HUES48 (cell line): Measurements from ENCODE around the gene ISM1.

ENCODE experiments used
- H3K27ac ChIP-seq: one replicate; pipeline ENCODE4 v1.7.0; 2013; ENCODE audit warnings: low read depth, low read length, inconsistent platforms
- H3K27me3 ChIP-seq: 2 replicates; pipeline ENCODE4 v1.6.1; 2013; ENCODE audit warnings: mild to moderate bottlenecking, low read length; ENCODE audit not compliant: control insufficient read depth, insufficient read depth
- H3K36me3 ChIP-seq: 2 replicates; pipeline ENCODE4 v1.6.1; 2013; ENCODE audit warnings: low read length; ENCODE audit not compliant: control insufficient read depth, insufficient read depth
- H3K4me1 ChIP-seq: 2 replicates; pipeline ENCODE4 v1.6.1; 2013; ENCODE audit warnings: mild to moderate bottlenecking, low read length; ENCODE audit not compliant: control insufficient read depth, insufficient read depth
- H3K4me3 ChIP-seq: 2 replicates; pipeline ENCODE4 v1.5.1; 2013; ENCODE audit warnings: mild to moderate bottlenecking, low read depth, low read length
- H3K9ac ChIP-seq: 2 replicates; pipeline ENCODE4 v1.6.1; 2013; ENCODE audit warnings: mild to moderate bottlenecking, low read depth, low read length, moderate library complexity
- H3K9me3 ChIP-seq: 2 replicates; pipeline ENCODE4 v1.6.1; 2013; ENCODE audit warnings: low read length; ENCODE audit not compliant: control insufficient read depth, insufficient read depth

The ISM1 gene

DNA sequence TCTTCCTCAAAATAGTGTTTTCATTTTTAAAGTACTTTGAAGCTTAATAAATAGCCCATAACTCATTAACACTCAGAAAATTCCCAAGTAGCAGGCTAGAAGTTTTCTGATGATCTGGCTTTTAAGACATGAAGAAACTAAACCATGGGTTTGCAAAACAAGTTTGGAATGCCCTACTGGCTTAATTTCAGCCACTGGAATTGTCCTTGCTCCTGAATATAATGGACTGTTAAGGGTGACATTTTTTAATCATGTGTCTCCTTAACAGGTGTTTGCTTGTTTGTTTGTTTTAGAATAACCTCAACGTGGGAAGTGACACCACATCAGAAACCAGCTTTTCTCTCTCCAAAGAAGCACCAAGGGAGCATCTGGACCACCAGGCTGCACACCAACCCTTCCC lies 49.1 kb downstream of the ISM1 start:
- no peak overlapping the region for H3K9ac ChIP-seq
- no peak overlapping the region for H3K27ac ChIP-seq
- no peak overlapping the region for H3K4me3 ChIP-seq
- no peaks in the 10 kb centered on the region for H3K9me3 ChIP-seq
- 0 out of 2 replicates have a peak, but pooled peaks cover 10% of the 10 kb centered on the region for H3K4me1 ChIP-seq
- no peaks in the 10 kb centered on the region for H3K27me3 ChIP-seq
- no peaks in the 10 kb centered on the region for H3K36me3 ChIP-seq

DNA sequence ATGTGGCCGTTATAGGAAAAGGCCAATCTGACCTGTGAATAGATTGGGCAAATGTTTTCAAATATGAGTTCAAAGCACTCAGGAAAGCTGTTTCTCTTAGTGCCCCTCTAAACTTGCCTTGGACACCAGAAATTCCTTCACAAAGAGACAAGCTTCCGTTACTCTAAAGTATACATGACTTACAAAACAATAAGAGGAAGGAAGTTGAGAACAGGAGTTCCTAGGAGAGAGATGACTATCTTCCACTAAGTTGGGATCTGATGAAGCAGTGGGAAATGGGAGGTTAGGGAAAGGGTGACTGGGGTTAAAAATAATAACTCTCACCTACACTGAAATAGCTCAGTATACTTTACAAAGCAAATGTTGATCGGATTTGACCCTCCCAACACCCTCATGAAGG lies 50.0 kb downstream of the ISM1 start:
- H3K27me3 ChIP-seq = no peaks in the 10 kb centered on the region
- H3K4me1 ChIP-seq = 0 out of 2 replicates have a peak, but pooled peaks cover 10% of the 10 kb centered on the region
- H3K4me3 ChIP-seq = no peak overlapping the region
- no peaks in the 10 kb centered on the region for H3K9me3 ChIP-seq
- H3K27ac ChIP-seq = no peak overlapping the region
- H3K9ac ChIP-seq = no peak overlapping the region
- H3K36me3 ChIP-seq = no peaks in the 10 kb centered on the region

DNA sequence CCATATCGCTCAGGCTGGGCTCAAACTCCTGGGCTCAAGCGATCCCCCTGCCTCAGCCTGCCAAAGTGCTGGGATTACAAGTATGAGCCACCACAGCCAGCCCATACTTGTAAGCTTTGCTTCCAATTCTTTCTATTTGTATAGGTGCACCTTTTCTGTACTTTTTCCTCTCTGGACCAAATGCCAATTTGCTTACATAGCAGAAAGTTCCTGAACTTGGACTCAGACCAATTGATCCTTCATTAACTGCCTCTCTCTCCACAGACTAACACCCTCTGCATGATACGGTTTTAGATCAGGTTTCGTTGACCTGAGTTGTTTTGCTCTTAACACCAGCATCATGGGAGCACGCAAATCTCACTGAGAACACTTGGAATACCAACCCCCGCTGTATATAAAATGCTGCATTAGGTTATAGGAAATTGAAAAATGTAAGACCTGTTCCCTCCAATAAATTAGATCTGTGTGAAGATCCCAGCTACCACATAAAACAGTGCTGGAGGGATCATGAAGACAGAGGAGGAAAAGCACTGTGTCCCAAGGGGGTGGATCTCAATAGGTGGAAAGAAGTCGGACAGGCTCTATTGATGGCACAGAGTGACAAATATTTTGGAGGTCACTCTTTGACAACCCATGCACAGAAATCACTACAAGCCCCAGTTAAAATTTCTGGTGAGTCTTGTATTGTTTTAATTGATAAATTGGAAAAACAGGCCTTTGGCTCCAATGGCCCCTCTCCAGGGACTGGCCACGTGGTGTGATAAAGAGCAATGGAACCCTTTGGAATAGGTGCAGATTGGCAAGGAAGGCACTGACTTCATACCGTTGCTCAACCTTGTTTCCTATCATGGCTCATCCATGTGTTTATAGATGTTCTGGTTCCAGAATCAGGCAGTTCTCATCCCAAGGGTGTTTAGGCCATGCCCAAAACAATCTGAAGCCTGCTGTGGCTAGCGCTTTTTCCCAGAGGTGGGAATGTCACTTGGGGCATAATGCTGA lies 51.2 kb downstream of the ISM1 start:
- Histone ChIP-seq H3K27me3 (no peaks in the 10 kb centered on the region), H3K36me3 (no peaks in the 10 kb centered on the region), H3K4me1 (0 out of 2 replicates have a peak, but pooled peaks cover 10% of the 10 kb centered on the region), H3K4me3 (no peak overlapping the region), H3K9ac (no peak overlapping the region), H3K27ac (no peak overlapping the region), H3K9me3 (no peaks in the 10 kb centered on the region)

DNA sequence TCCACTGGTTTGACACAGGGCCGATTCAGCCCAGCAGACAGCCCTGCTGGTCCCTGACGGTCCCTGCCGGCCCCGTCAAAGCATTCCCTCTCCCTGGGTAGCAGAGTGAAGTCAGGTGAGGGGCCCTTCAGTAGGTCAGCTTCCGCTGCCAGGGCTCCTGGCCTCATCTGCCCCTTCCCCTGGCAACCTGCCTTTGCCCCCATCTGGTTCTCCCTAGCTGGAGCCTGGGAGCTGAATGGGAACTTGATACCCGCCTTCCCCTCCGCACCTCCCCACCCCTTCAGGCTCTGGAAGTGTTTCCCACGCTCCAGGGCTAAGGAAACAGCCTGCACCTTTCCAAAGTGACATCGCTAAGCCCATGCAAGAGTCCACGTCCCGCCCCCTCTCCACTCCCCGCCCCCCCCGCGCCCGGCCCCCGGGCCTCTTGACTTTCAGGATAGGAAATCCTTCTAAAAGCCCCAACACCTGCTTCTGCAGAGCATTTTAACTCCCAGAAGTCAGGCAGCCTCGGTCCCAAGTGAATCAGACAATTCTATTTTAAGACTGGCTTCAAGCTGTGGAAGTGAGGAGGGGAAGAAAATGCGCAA lies 53.3 kb downstream of the ISM1 start:
- H3K9ac ChIP-seq = no peak overlapping the region
- H3K36me3 ChIP-seq = no peaks in the 10 kb centered on the region
- 0 out of 2 replicates have a peak, but pooled peaks cover 10% of the 10 kb centered on the region for H3K4me1 ChIP-seq
- H3K27me3 ChIP-seq = no peaks in the 10 kb centered on the region
- no peaks in the 10 kb centered on the region for H3K9me3 ChIP-seq
- no peak overlapping the region for H3K27ac ChIP-seq
- no peak overlapping the region for H3K4me3 ChIP-seq

DNA sequence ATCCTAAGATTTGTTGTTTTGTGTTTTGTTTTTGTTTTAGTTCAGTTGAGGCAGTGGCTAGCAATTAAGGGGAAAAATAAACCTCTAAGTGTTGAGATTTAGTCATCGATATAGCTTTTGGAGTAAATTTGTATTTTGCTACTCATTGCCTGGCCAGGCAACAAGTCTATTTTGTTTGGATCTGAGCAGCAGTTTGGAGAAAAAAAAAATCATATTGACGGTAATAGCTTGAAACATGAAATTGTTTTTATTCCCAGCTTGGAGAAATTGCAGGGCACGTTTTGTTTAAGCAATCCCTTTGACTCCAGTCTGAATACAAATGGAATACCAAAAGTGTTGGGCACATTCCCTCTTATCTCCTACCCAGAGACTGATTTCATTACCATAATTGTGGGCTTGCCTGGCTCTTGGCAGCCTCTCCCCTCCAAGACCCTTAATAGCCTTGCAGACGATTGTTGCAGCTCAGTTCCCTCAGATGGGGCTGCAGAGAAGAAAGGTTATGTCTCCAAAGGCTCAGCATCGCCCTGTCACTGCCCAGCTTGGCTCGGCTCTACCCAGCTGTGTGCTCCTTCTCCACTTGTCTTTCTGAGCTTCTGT lies 56.0 kb downstream of the ISM1 start:
- no peaks in the 10 kb centered on the region for H3K27me3 ChIP-seq

DNA sequence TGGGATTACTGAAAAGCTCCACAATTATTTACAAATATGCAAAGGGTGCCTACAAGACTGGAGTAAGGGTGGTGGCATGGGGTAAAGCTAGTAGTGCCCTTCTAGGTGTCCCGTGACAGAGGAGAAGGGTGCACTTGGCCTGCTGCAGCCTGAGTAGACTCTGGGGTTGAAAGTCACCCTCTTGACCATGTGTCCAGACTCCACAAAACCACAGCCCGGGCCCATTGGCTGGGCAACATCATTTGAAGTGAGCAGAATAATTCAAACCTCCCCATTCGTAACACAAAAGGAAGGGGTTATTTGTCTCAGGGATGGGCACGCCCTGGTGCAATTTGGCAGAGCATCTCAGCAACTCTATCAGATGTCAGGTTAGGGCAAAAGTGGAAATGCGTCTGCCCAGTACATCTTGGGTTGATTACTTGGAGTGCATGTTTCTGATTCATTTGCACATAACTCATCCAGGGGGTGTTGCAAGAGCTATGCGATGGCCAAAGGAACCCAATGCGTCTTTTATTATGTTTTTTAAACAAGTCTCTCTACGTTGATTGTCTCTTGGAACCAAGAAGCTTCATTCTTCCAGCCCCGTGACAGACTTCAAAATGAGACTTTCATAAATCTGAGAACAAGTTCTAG lies 56.7 kb downstream of the ISM1 start:
- Histone ChIP-seq H3K9me3 (no peaks in the 10 kb centered on the region), H3K27me3 (no peaks in the 10 kb centered on the region), H3K27ac (no peak overlapping the region), H3K4me3 (no peak overlapping the region), H3K36me3 (no peaks in the 10 kb centered on the region), H3K4me1 (0 out of 2 replicates have a peak, but pooled peaks cover 10% of the 10 kb centered on the region), H3K9ac (no peak overlapping the region)

More for the DNA sequence above, 56.0 kb downstream of the ISM1 start:
- Histone ChIP-seq H3K36me3 (no peaks in the 10 kb centered on the region), H3K9me3 (no peaks in the 10 kb centered on the region), H3K4me3 (no peak overlapping the region), H3K4me1 (0 out of 2 replicates have a peak, but pooled peaks cover 10% of the 10 kb centered on the region), H3K27ac (no peak overlapping the region), H3K9ac (no peak overlapping the region)

DNA sequence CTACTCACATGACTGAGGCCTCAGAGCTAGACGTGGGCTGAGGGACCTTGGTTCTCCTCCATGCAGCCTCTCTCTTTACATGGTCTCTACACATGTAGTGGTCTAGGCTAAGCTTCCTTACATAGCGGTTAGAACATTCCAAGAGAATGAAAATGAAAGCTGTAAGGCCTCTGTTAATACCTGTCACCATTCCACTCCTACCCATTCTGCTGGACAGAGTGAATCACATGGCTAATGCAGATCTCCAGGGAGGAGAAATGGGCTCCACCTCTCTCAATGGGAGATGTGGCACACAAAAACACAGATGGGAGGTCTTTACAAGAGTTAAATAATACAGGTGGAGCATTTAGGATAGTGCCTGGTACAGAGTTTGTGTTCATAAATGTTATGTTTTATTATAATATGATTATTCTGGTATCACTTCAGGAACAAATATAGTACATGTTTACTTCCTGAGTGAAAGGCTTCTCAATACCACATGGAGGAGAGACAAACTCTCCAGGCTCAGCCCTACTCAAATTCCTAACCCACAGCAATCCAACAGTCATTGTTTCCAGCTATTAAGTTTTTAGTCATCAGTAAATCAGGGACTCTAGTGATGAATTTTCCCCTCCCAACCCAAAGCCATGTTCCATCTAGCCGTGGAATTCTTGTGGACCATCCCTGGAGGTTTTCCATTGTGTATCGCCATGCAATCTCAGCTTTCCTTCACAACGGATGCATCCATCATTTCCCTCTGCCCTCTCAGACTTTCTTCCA lies 57.9 kb downstream of the ISM1 start:
- Histone ChIP-seq H3K27ac (no peak overlapping the region), H3K4me1 (0 out of 2 replicates have a peak, but pooled peaks cover 9% of the 10 kb centered on the region), H3K27me3 (no peaks in the 10 kb centered on the region)

DNA sequence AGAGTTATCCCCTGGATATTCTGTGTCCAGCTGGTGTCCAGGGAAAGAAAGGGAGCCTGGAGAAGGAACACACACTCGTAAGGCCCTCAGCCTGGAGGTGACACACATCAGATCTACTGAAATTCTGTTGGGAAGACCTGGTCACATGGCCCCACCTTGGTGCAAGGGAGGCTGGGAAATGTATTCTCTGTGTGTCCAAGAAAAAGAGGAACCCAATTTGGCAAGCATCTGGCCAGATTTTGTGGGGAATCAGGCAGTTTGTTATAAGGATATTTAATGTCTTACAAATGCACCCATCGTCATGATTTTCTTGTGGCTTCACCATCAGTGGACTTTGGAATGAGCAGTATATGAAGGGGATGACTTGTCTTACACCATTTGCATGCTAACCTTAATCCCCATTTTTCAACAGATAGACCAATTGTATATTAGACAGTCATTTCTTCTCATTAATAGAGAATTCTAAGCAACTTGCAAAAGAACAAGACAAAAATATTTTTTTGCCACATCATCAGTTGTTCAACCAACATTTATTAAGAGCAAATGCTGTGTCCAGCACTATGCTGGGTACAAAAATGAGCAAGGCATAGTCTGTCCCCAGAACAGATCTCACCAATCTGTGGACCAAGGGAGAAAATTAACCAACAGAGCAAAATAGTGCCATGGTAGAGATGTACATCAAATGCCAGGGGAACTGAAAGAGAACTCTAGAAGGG lies 59.7 kb downstream of the ISM1 start:
- H3K36me3 ChIP-seq = no peaks in the 10 kb centered on the region
- H3K27ac ChIP-seq = no peak overlapping the region
- H3K27me3 ChIP-seq = no peaks in the 10 kb centered on the region
- no peaks in the 10 kb centered on the region for H3K9me3 ChIP-seq
- H3K4me1 ChIP-seq = no peaks in the 10 kb centered on the region
- no peak overlapping the region for H3K9ac ChIP-seq
- H3K4me3 ChIP-seq = no peak overlapping the region

More for the DNA sequence above, 57.9 kb downstream of the ISM1 start:
- H3K36me3 ChIP-seq = no peaks in the 10 kb centered on the region
- H3K9me3 ChIP-seq = no peaks in the 10 kb centered on the region
- H3K9ac ChIP-seq = no peak overlapping the region
- H3K4me3 ChIP-seq = no peak overlapping the region

DNA sequence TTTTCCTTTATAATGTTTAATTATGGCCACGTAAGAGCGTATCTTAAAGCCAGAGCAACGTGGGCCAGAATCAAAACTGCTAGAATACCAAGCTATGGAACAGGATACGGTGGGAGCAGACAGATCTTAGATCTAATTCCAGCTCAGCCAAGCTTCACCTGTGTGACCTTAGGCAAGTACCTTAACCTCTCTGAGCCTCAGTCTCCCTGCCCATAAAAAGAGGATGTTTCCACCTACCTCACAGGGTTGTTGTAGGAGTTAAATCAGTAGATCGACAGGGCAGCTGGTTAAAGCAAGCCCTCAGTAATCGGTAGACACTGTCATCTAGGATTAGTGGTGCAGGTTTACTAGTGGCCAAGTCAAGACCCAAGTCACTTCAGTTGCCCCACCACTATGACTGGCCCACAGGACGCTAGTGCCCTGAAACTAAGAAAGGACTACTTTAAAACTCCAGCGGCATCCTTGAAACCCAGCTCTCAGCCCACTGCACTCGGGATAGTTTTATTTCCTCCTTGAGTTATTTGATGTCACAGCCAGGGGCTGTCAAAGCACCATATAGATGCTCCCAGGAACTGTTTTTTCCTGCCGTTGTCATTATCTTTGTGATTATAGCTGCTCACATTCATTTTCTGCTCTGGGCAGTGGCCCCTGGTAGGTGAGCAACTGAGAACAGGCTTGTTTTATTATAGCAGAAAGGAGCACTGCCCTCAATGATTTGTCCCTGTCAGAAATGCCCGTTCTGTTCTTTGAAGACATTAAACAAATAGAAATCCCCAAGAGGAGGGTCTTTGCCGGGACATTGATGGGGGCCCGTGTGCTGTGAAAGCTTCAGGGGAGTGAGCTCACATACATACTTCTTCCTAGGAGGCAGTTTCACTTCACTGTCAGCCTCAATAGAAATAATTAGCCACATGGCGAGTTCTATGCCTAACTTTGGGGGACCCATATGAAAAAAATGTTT lies 63.1 kb downstream of the ISM1 start:
- no peak overlapping the region for H3K9ac ChIP-seq
- H3K4me3 ChIP-seq = no peak overlapping the region
- H3K27me3 ChIP-seq = no peaks in the 10 kb centered on the region

More for the DNA sequence above, 63.1 kb downstream of the ISM1 start:
- H3K9me3 ChIP-seq = no peaks in the 10 kb centered on the region
- no peak overlapping the region for H3K27ac ChIP-seq
- no peaks in the 10 kb centered on the region for H3K36me3 ChIP-seq
- no peaks in the 10 kb centered on the region for H3K4me1 ChIP-seq
